Adrenal gland (tissue), 12 donors: ENCODE data around the gene WSCD2. TPM values are rescaled to one million over a fixed set of nuclear protein-coding genes. Genes with fewer than 3 reads are reported as not detected.

Experiments
- DNase-seq, 7 donors: peaks; one replicate each; pipeline ENCODE4 v3.0.0-alpha.2; 2019 to 2020
- H3K27ac ChIP-seq, 5 donors: fragments of 200-600 bp; sonication (generic) in 4 of 5; 1 replicate in 3 of 5; 2 replicates in 2 of 5; pipeline versions ENCODE4 v1.5.1 to v1.8.0; 2016 to 2020; ENCODE audit warnings: mild to moderate bottlenecking in 1 of 5
- H3K27me3 ChIP-seq: fragments of 200-600 bp; 2 replicates; pipeline ENCODE4 v1.8.0; 2021
- H3K36me3 ChIP-seq, 2 donors: fragments of 200-600 bp; replicated peaks in 1 of 2; 1 replicate in 1 of 2; 2 replicates in 1 of 2; pipeline versions ENCODE4 v1.5.1 to v1.8.0; 2018 to 2022
- H3K4me1 ChIP-seq, 2 donors: fragments of 200-600 bp; replicated peaks in 1 of 2; 1 replicate in 1 of 2; 2 replicates in 1 of 2; pipeline versions ENCODE4 v1.5.1 to v1.8.0; 2018 to 2021
- H3K4me3 ChIP-seq, 4 donors: fragments of 200-600 bp; sonication (generic) in 3 of 4; one replicate each; pipeline ENCODE4 v1.5.1; 2016 to 2018
- H3K9me3 ChIP-seq, 3 donors: fragments of 200-600 bp; sonication (generic) in 1 of 3; replicated peaks in 1 of 3; 1 replicate in 2 of 3; 2 replicates in 1 of 3; pipeline versions ENCODE4 v1.5.1 to v1.8.0; 2016 to 2021
- POLR2A ChIP-seq, 2 donors: fragments of 450-650 bp; IDR thresholded peaks; one replicate each; pipeline ENCODE4 v1.6.1; 2017; ENCODE audit warnings: antibody characterized with exemption in 2 of 2, mild to moderate bottlenecking in 2 of 2, moderate library complexity in 1 of 2
- WGBS, 4 donors: extraction: QIAGEN DNeasy Blood & Tissue Kit in 2 of 4; methylation state at CpG; one replicate each; pipeline versions ENCODE4 v1.1.5 to v1.1.7; 2013 to 2017; 5-methylcytosine and 5-hydroxymethylcytosine counted together
- intact Hi-C, 2 donors: fragments of 100-400 bp; cut with DNase I; formaldehyde crosslinking; loops; one replicate each; pipeline versions ENCODE4 v1.14.1 to v1.15.0; 2022 to 2023
- polyA plus RNA-seq, 3 donors: library from polyadenylated mRNA; stranded (reverse); fragments of 200-250 nt in 2 of 3; fragments of 350-450 nt in 1 of 3; fragmentation: Illumina TruSeq in 1 of 3; extraction: RNeasy Lipid Tissue Mini Kit (QIAGEN cat#74804) in 1 of 3; gene quantifications; one replicate each; pipeline ENCODE4 v1.2.3, GENCODE V29; 2013 to 2014
- total RNA-seq, 9 donors: library from RNA; depleted of rRNA in 4 of 9; stranded (reverse); fragments of >200 nt in 4 of 9; fragments of 120-200 nt in 1 of 9; fragmentation: NEBNext Ultra II Directional in 1 of 9; extraction: Animal tissue kit (Norgen Biotek cat#: 25700) in 1 of 9; gene quantifications; one replicate each; pipeline versions ENCODE4 v1.1.0 to v1.2.4, GENCODE V29; 2013 to 2023
- TF ChIP-seq, protein P1 (sequence below), 6 experiments: fragments of 450-650 bp in 4 of 6; fragments of 200-600 bp in 2 of 6; sonication (generic) in 1 of 6; IDR thresholded peaks; 1 replicate in 5 of 6; 2 replicates in 1 of 6; pipeline versions ENCODE4 v1.5.1 to v1.8.0; 2016 to 2021; ENCODE audit warnings: antibody characterized with exemption in 6 of 6, mild to moderate bottlenecking in 2 of 6, moderate library complexity in 1 of 6
- donor health status: healthy with polysubstance abuse.
- donor health status: Bipolar disorder and iron deficiency.
- donor health status: DM: yes; HTN: yes; CAD: no.
- donor health status: DM: no; HTN: no; CAD: no.
- donor health status: DM: no; HTN: no; CAD: no.
- donor health status: DM: yes; HTN: yes; CAD: no.

The WSCD2 gene
- total and polyA plus RNA-seq, 12 donors = 0.18 to 2.9 (median 0.69) TPM

DNA sequence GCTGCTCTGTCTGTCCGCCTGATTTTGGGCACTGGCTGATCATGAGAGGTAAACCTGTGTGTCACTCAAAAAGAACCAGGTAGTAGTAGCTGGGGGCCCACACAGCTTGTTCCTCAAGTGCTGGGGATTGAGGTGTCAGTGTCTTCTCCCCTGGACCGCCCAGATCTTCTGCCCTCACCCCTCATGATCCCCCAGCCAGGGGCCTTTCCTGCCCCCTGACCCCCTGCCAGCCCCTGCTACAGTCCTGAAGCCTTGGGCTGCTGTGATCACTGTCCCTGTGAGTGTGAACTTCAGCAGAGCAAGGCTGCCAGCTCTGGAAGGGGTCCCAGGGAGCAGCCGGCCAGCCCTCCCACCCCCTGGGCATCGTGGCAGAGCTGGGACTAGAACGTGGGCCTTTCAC, 11.4 kb downstream of the WSCD2 start:
- TF ChIP-seq, protein P1, sequence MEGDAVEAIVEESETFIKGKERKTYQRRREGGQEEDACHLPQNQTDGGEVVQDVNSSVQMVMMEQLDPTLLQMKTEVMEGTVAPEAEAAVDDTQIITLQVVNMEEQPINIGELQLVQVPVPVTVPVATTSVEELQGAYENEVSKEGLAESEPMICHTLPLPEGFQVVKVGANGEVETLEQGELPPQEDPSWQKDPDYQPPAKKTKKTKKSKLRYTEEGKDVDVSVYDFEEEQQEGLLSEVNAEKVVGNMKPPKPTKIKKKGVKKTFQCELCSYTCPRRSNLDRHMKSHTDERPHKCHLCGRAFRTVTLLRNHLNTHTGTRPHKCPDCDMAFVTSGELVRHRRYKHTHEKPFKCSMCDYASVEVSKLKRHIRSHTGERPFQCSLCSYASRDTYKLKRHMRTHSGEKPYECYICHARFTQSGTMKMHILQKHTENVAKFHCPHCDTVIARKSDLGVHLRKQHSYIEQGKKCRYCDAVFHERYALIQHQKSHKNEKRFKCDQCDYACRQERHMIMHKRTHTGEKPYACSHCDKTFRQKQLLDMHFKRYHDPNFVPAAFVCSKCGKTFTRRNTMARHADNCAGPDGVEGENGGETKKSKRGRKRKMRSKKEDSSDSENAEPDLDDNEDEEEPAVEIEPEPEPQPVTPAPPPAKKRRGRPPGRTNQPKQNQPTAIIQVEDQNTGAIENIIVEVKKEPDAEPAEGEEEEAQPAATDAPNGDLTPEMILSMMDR (IDR thresholded peaks at IDR 0.05) = no peak
- TF ChIP-seq POLR2A (IDR thresholded peaks at IDR 0.05) = no peak
- Histone ChIP-seq H3K4me1 (no peaks in the 10 kb centered on the region), H3K9me3 (no peaks in the 10 kb centered on the region), H3K27ac (no peak overlapping the region), H3K4me3 (no peak overlapping the region), H3K36me3 (no peaks in the 10 kb centered on the region), H3K27me3 (no peaks in the 10 kb centered on the region)
- no peak for DNase-seq
- WGBS, 4 donors = 72 to 79% (median 76%) methylated on average over 5 of the region's 5 CpGs
- intact Hi-C loops = no loop called here

GRCh38 chr12:108141600-108142130, 12.6 kb downstream of the WSCD2 start:
- Histone ChIP-seq H3K4me1 (no peaks in the 10 kb centered on the region), H3K36me3 (no peaks in the 10 kb centered on the region), H3K4me3 (no peak overlapping the region), H3K27me3 (no peaks in the 10 kb centered on the region), H3K27ac (no peak overlapping the region), H3K9me3 (no peaks in the 10 kb centered on the region)
- intact Hi-C loops = no loop called here
- TF ChIP-seq, protein P1 (IDR thresholded peaks at IDR 0.05) = no peak
- no peak for TF ChIP-seq POLR2A (IDR thresholded peaks at IDR 0.05)
- DNase-seq = no peak
- 62 to 76% (median 69%) methylated on average over 4 of the region's 4 CpGs for WGBS, 4 donors

DNA sequence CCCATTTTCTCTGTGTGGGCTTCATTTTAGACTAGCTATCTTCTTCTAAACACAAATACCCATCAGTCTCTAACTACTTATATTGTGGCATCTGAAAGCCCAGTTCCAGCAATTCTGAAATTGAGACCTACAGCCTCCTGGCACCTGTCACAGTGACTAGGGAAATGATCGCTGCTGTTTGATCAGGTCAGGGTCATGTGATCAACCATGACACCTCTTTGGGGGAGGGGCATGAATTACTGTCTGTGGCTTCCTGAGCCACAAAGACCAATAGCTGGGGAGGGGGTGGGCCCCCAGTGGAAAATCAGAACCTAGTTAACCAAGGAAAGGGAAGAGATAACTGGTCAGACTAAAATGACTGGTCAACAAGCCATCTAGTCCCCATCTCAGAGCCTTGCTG, 14.1 kb downstream of the WSCD2 start:
- Histone ChIP-seq H3K27me3 (no peaks in the 10 kb centered on the region), H3K27ac (no peak overlapping the region), H3K36me3 (no peaks in the 10 kb centered on the region), H3K9me3 (no peaks in the 10 kb centered on the region), H3K4me3 (no peak overlapping the region), H3K4me1 (no peaks in the 10 kb centered on the region)
- TF ChIP-seq POLR2A (IDR thresholded peaks at IDR 0.05) = no peak
- TF ChIP-seq, protein P1 (IDR thresholded peaks at IDR 0.05) = no peak
- WGBS, 4 donors = 29 to 64% (median 56%) methylated on average over 1 of the region's 1 CpG
- intact Hi-C loops = no loop called here
- DNase-seq = no peak

DNA sequence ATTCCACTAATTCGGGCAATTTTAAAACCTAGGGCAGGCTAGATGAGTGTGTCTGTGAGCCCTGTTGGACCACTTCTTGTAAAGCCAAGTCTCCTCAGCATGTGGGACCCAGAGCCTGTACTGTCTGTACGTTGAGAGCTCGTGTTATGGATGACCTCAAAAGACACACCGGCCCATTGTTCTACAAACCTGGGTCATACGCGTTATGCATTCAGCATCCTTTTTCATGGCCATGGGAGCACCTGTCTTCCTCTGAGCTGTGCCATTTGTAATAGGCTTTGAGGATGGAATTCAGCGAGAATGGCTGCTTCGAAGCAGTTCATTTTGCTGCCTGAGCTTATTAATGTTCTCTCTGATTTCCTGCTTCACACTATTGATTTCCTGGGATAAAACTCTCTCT, 15.0 kb downstream of the WSCD2 start:
- DNase-seq = no peak
- no peaks in the 10 kb centered on the region for H3K36me3 ChIP-seq
- H3K27me3 ChIP-seq = no peaks in the 10 kb centered on the region
- TF ChIP-seq POLR2A (IDR thresholded peaks at IDR 0.05) = no peak
- TF ChIP-seq, protein P1 (IDR thresholded peaks at IDR 0.05) = no peak
- H3K9me3 ChIP-seq = no peaks in the 10 kb centered on the region
- H3K4me1 ChIP-seq = no peaks in the 10 kb centered on the region
- intact Hi-C loops = no loop called here
- no peak overlapping the region for H3K27ac ChIP-seq
- no peak overlapping the region for H3K4me3 ChIP-seq
- 76 to 86% (median 80%) methylated on average over 8 of the region's 8 CpGs for WGBS, 4 donors
